K562 (cell line): ENCODE measurements around the gene RIOK3. TPM values are rescaled to one million over a fixed set of nuclear protein-coding genes. Genes with fewer than 3 reads are reported as not detected.

Experiments
- ASH1L ChIP-seq: fragments of 450-650 bp; IDR thresholded peaks from 2 replicates; pipeline ENCODE4 v1.6.1; 2018; ENCODE audit warnings: borderline replicate concordance, mild to moderate bottlenecking, low read depth; ENCODE audit not compliant: partially characterized antibody
- CEBPB ChIP-seq: fragments of 450-650 bp; IDR thresholded peaks from 2 replicates; pipeline ENCODE4 v1.6.1; 2016; ENCODE audit warnings: missing genetic modification characterization, missing compliant biosample characterization
- CEBPG ChIP-seq, 3 experiments: fragments of 200-800 bp in 1 of 3; sonication (Bioruptor generic) in 1 of 3; sonication (generic) in 1 of 3; formaldehyde crosslinking in 1 of 3; IDR thresholded peaks in 2 of 3; conservative IDR thresholded peaks in 1 of 3; 2 replicates each; pipeline versions ENCODE4 v1.6.1 to v1.8.0; 2016 to 2022; ENCODE audit warnings: missing compliant biosample characterization in 2 of 3, missing genetic modification characterization in 2 of 3, mild to moderate bottlenecking in 1 of 3, missing genetic modification reagents in 1 of 3
- CHCHD3 ChIP-seq: fragments of 250-450 bp; sonication (Bioruptor Pico); IDR thresholded peaks from 2 replicates; pipeline ENCODE4 v2.1.2; 2022; ENCODE audit warnings: mild to moderate bottlenecking
- DNMT1 ChIP-seq: fragments of 450-650 bp; IDR thresholded peaks from 2 replicates; pipeline ENCODE4 v1.6.1; 2016; ENCODE audit warnings: antibody characterized with exemption, mild to moderate bottlenecking
- LCOR ChIP-seq: sonication (generic); formaldehyde crosslinking; IDR thresholded peaks from 2 replicates; pipeline ENCODE4 v1.8.0; 2022; ENCODE audit warnings: mild to moderate bottlenecking, missing genetic modification reagents
- MAZ ChIP-seq, 2 experiments: fragments of 450-650 bp in 1 of 2; sonication (generic) in 1 of 2; formaldehyde crosslinking; IDR thresholded peaks in 1 of 2; conservative IDR thresholded peaks in 1 of 2; 2 replicates each; pipeline versions ENCODE4 v1.4.0 to v1.5.0; 2020; ENCODE audit warnings: mild to moderate bottlenecking in 1 of 2, missing genetic modification reagents in 1 of 2
- MCM3 ChIP-seq: fragments of 450-650 bp; IDR thresholded peaks from 2 replicates; pipeline ENCODE4 v1.6.1; 2016
- MYC ChIP-seq, 2 experiments: fragments of 250-450 bp in 1 of 2; sonication (Bioruptor Pico) in 1 of 2; IDR thresholded peaks; 2 replicates each; pipeline versions ENCODE4 v1.5.1 to v1.6.1; 2012 to 2021; ENCODE audit warnings: low read depth in 2 of 2, borderline replicate concordance in 1 of 2, improper control_type of control experiment in 1 of 2, low read length in 1 of 2, mild to moderate bottlenecking in 1 of 2, moderate library complexity in 1 of 2
- NELFE ChIP-seq: IDR thresholded peaks from 2 replicates; pipeline ENCODE4 v1.6.1; 2011; ENCODE audit warnings: mild to moderate bottlenecking; ENCODE audit not compliant: insufficient read depth, insufficient read length
- NR2C2 ChIP-seq, 2 experiments: fragments of 200-800 bp in 1 of 2; sonication (Bioruptor generic) in 1 of 2; sonication (generic) in 1 of 2; formaldehyde crosslinking in 1 of 2; IDR thresholded peaks; 2 replicates each; pipeline versions ENCODE4 v1.6.1 to v1.8.0; 2016 to 2022; ENCODE audit warnings: mild to moderate bottlenecking in 1 of 2, missing compliant biosample characterization in 1 of 2, missing genetic modification characterization in 1 of 2, missing genetic modification reagents in 1 of 2
- OTX1 ChIP-seq: fragments of 450-650 bp; formaldehyde crosslinking; IDR thresholded peaks from 2 replicates; pipeline ENCODE4 v1.4.0; 2022; ENCODE audit warnings: mild to moderate bottlenecking
- PHF21A ChIP-seq: fragments of 450-650 bp; IDR thresholded peaks from 2 replicates; pipeline ENCODE4 v1.6.1; 2017; ENCODE audit warnings: low read depth, borderline replicate concordance
- YBX1 ChIP-seq: fragments of 450-650 bp; IDR thresholded peaks from 2 replicates; pipeline ENCODE4 v1.7.1; 2016; ENCODE audit warnings: mild to moderate bottlenecking
- ZFPM2 ChIP-seq: fragments of 250-450 bp; sonication (Bioruptor Pico); IDR thresholded peaks from 2 replicates; pipeline ENCODE4 v1.5.1; 2022; ENCODE audit warnings: mild to moderate bottlenecking
- ZNF184 ChIP-seq: sonication (generic); formaldehyde crosslinking; IDR thresholded peaks from 2 replicates; pipeline ENCODE4 v1.5.0; 2020; ENCODE audit warnings: missing genetic modification reagents
- ZNF3 ChIP-seq: fragments of 250-450 bp; sonication (Bioruptor Pico); IDR thresholded peaks from 2 replicates; pipeline ENCODE4 v1.5.0; 2021; ENCODE audit warnings: mild to moderate bottlenecking, moderate library complexity
- ZNF561 ChIP-seq: fragments of 450-650 bp; formaldehyde crosslinking; conservative IDR thresholded peaks from 2 replicates; pipeline ENCODE4 v1.4.0; 2020; ENCODE audit warnings: mild to moderate bottlenecking, moderate library complexity
- polyA plus RNA-seq, 8 experiments: library from polyadenylated mRNA; depleted of rRNA in 4 of 8; stranded (reverse) in 5 of 8; unstranded in 3 of 8; fragments of >200 nt; fragmentation: Nextera tagmentation in 2 of 8; fragmentation: Illumina TruSeq in 1 of 8; extraction: Ambion mirVana in 2 of 8; extraction: Trizol in 1 of 8; gene quantifications; 2 replicates each; pipeline versions ENCODE4 v1.2.1 to v1.2.3, GENCODE V29; 2011 to 2014; ENCODE audit warnings: inconsistent platforms in 1 of 8, missing spikeins in 1 of 8
- total RNA-seq, 7 experiments: library from RNA; depleted of rRNA in 6 of 7; stranded (reverse); fragments of >200 nt in 6 of 7; fragmentation: Illumina TruSeq in 2 of 7; extraction: Trizol in 2 of 7; gene quantifications; 2 replicates each; pipeline versions ENCODE4 v1.2.1 to v1.2.3, GENCODE V29; 2011 to 2021; ENCODE audit warnings: low replicate concordance in 1 of 7
- TF ChIP-seq, protein P1 (sequence below): conservative IDR thresholded peaks from 2 replicates; pipeline ENCODE4 v1.6.1; 2011; ENCODE audit warnings: low read depth, mild to moderate bottlenecking, low read length; ENCODE audit not compliant: control insufficient read depth
- TF ChIP-seq, protein P2 (sequence below): fragments of 200-800 bp; sonication (Bioruptor generic); IDR thresholded peaks from 2 replicates; pipeline ENCODE4 v1.6.1; 2016; ENCODE audit warnings: missing genetic modification characterization, missing compliant biosample characterization

The RIOK3 gene
- total and polyA plus RNA-seq, 9 of the 15 experiments (the other 6 are each of a cell fraction or from before 2014, with no cell fraction given): 21.4 to 89.5 (median 62.9) TPM

DNA sequence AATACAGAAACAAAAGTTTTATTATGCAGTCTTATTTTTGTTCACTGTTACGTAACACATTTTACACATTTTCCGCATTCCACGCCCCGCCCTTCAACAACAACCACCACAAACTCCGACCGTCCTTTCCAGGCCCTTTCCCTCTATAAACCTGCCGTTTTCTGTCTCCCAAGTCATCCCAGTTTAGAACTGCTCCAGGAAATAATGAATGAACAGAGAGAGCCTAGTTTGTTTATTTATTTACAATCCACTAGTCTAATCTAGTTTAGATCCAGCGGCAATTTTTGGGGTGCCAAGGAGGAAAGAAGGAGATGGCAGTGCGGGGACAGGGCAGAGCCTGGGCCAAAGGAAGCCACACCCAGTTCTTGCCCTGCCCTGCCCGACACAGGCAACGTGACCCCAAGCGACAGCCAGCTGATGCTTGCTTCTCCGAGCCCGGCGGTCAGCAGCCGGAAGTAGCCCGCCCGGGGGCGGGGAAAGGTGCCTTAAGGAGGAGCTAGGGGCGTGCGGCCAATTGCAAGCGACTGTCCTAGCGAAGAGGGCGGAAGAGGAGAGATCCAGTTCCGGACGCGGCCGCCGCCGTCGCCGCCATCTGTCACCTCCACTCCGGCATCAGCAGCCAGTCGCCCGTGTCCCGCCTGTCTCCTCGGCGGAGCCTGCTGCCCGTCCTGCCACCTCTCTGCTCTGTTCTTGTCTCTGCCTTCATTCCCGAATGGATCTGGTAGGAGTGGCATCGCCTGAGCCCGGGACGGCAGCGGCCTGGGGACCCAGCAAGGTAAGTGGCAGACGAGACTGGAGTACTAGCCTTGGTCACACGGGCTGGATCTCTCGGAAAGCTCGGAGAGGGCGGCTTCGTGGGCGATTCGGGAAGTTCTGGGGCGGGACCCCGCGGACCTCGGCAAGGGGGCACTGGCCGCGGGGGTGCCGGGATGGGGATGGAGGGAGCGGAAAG lies at the start of gene RIOK3 (continued):
- TF ChIP-seq MAZ (CRISPR knock-in tag; conservative IDR thresholded peaks at IDR 0.05 in 1 of 2, IDR thresholded peaks at IDR 0.05 in 1 of 2) (peak in 1 of 2 experiments; percentile 58; a peak in 2 of 4 replicates), CHCHD3 (CRISPR knock-in tag) (no peak), ZNF184 (CRISPR knock-in tag) (no peak), DNMT1 (no peak), NR2C2 (CRISPR knock-in tag; IDR thresholded peaks at IDR 0.05) (no peak), NR2C2 (tag; IDR thresholded peaks at IDR 0.05) (peak; percentile 89), PHF21A (no peak), YBX1 (no peak), ZNF561 (no peak), MCM3 (no peak), NELFE (no peak), ZFPM2 (CRISPR knock-in tag) (no peak; the same call in 1 of the 2 replicates), LCOR (CRISPR knock-in tag) (no peak; the same call in 1 of the 2 replicates), ASH1L (no peak), ZNF3 (CRISPR knock-in tag) (no peak), MYC (IDR thresholded peaks at IDR 0.05; ENCODE audit: low read depth, low read length) (peak; percentile 69), MYC (CRISPR knock-in tag; IDR thresholded peaks at IDR 0.05; ENCODE audit: borderline replicate concordance, low read depth) (peak; percentile 56; the same call in 1 of the 2 replicates), OTX1 (CRISPR knock-in tag) (0 out of 2 replicates have a peak, but pooled peaks have one; percentile 17), CEBPB (tag) (peak; percentile 91), CEBPG (CRISPR knock-in tag; IDR thresholded peaks at IDR 0.05) (no peak), CEBPG (tag; conservative IDR thresholded peaks at IDR 0.05 in 1 of 2, IDR thresholded peaks at IDR 0.05 in 1 of 2) (peak; percentile 80 to 88)
- TF ChIP-seq, protein P1, sequence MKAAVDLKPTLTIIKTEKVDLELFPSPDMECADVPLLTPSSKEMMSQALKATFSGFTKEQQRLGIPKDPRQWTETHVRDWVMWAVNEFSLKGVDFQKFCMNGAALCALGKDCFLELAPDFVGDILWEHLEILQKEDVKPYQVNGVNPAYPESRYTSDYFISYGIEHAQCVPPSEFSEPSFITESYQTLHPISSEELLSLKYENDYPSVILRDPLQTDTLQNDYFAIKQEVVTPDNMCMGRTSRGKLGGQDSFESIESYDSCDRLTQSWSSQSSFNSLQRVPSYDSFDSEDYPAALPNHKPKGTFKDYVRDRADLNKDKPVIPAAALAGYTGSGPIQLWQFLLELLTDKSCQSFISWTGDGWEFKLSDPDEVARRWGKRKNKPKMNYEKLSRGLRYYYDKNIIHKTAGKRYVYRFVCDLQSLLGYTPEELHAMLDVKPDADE: peak; percentile 89
- TF ChIP-seq, protein P2, sequence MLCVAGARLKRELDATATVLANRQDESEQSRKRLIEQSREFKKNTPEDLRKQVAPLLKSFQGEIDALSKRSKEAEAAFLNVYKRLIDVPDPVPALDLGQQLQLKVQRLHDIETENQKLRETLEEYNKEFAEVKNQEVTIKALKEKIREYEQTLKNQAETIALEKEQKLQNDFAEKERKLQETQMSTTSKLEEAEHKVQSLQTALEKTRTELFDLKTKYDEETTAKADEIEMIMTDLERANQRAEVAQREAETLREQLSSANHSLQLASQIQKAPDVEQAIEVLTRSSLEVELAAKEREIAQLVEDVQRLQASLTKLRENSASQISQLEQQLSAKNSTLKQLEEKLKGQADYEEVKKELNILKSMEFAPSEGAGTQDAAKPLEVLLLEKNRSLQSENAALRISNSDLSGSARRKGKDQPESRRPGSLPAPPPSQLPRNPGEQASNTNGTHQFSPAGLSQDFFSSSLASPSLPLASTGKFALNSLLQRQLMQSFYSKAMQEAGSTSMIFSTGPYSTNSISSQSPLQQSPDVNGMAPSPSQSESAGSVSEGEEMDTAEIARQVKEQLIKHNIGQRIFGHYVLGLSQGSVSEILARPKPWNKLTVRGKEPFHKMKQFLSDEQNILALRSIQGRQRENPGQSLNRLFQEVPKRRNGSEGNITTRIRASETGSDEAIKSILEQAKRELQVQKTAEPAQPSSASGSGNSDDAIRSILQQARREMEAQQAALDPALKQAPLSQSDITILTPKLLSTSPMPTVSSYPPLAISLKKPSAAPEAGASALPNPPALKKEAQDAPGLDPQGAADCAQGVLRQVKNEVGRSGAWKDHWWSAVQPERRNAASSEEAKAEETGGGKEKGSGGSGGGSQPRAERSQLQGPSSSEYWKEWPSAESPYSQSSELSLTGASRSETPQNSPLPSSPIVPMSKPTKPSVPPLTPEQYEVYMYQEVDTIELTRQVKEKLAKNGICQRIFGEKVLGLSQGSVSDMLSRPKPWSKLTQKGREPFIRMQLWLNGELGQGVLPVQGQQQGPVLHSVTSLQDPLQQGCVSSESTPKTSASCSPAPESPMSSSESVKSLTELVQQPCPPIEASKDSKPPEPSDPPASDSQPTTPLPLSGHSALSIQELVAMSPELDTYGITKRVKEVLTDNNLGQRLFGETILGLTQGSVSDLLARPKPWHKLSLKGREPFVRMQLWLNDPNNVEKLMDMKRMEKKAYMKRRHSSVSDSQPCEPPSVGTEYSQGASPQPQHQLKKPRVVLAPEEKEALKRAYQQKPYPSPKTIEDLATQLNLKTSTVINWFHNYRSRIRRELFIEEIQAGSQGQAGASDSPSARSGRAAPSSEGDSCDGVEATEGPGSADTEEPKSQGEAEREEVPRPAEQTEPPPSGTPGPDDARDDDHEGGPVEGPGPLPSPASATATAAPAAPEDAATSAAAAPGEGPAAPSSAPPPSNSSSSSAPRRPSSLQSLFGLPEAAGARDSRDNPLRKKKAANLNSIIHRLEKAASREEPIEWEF (CRISPR knock-in tag): no peak; the same call in 1 of the 2 replicates
